GM10266 (cell line): Measurements from ENCODE around the gene EVC.

Source experiments
- DNase-seq: peaks from one replicate; pipeline ENCODE4 v3.0.0; 2012; ENCODE audit errors: extremely low spot score
- CTCF ChIP-seq: IDR thresholded peaks from 2 replicates; pipeline ENCODE4 v1.5.1; 2012; ENCODE audit warnings: mild to moderate bottlenecking, low read depth; ENCODE audit not compliant: control insufficient read depth, insufficient read depth; ENCODE audit errors: missing control alignments

The EVC gene

GRCh38 chr4:5858020-5858769 is 147.2 kb downstream of the EVC start:
- TF ChIP-seq CTCF, result no peak
- DNase-seq, result no peak

- no peak for TF ChIP-seq CTCF
- no peak for DNase-seq
These were observed 152.6 kb downstream of the EVC start for GRCh38 chr4:5863461-5864113.
